HepG2 (cell line): ENCODE results near the gene REC114. TPM values are rescaled to one million over a fixed set of nuclear protein-coding genes. Genes with fewer than 3 reads are reported as not detected.

Experiments
- ATAC-seq: fragments of 200-7000 bp; cut with Tn5 transposase; 3 replicates; pipeline ENCODE4 v1.9.1; 2020; ENCODE audit warnings: mild to moderate bottlenecking, moderate library complexity
- BruUV-seq: library from RNA; stranded (reverse); fragments of 400-500 nt; replicated peaks from 2 replicates; lab custom pipeline; 2021; lab: Mats Ljungman, UMichigan
- CTCF ChIA-PET: fragments of 300-600 bp; formaldehyde crosslinking; extraction: SDS; loops from one replicate; lab custom pipeline; 2021; ENCODE audit warnings: low total read pairs, inconsistent platforms, low intra/inter-chr PET ratio; lab: Yijun Ruan, JAX
- POLR2A ChIA-PET: fragments of 350-600 bp; sonication (Branson Sonifier 250); formaldehyde crosslinking; loops from one replicate; lab custom pipeline; 2020; ENCODE audit warnings: antibody characterized with exemption, inconsistent platforms; lab: Yijun Ruan, JAX
- DNase-seq: peaks from one replicate; pipeline ENCODE4 v3.0.0-alpha.2; 2015; ENCODE audit warnings: low spot score
- FAIRE-seq: peaks from 3 replicates; lab custom pipeline; 2011; peaks lifted over from hg19 to GRCh38; lab: Jason Lieb, UNC
- H2AFZ ChIP-seq: one replicate; pipeline ENCODE4 v1.6.1; 2011; ENCODE audit warnings: low read length, inconsistent platforms
- H3K27ac ChIP-seq: fragments of 300-600 bp; 3 replicates; pipeline ENCODE4 v1.8.0; 2011; ENCODE audit warnings: mixed run types, mild to moderate bottlenecking, mixed read lengths, low read length, inconsistent platforms; ENCODE audit not compliant: insufficient read depth; ENCODE audit errors: extremely low read length
- H3K27me3 ChIP-seq, 2 experiments: fragments of 200-600 bp in 1 of 2; 2 replicates in 1 of 2; 3 replicates in 1 of 2; pipeline versions ENCODE4 v1.6.0 to v1.8.0; 2011; ENCODE audit warnings: low read length in 2 of 2, mild to moderate bottlenecking in 2 of 2, moderate library complexity in 2 of 2, inconsistent platforms in 1 of 2; ENCODE audit not compliant: insufficient read depth in 2 of 2, control insufficient read depth in 1 of 2
- H3K36me3 ChIP-seq, 2 experiments: fragments of 200-600 bp in 1 of 2; replicated peaks in 1 of 2; 2 replicates in 1 of 2; 3 replicates in 1 of 2; pipeline versions ENCODE4 v1.5.1 to v1.8.0; 2011; ENCODE audit warnings: low read length in 2 of 2, inconsistent platforms in 1 of 2; ENCODE audit not compliant: insufficient read depth in 2 of 2, control insufficient read depth in 1 of 2
- H3K4me1 ChIP-seq: 2 replicates; pipeline ENCODE4 v1.5.1; 2012; ENCODE audit warnings: low read length, inconsistent platforms; ENCODE audit not compliant: insufficient read depth
- H3K4me2 ChIP-seq: 2 replicates; pipeline ENCODE4 v1.6.0; 2011; ENCODE audit warnings: low read depth, low read length, inconsistent platforms
- H3K4me3 ChIP-seq, 3 experiments: fragments of 200-600 bp in 1 of 3; sonication (generic), shearing (Covaris generic) in 1 of 3; replicated peaks in 1 of 3; 2 replicates each; pipeline ENCODE4 v1.5.1; 2011 to 2016; ENCODE audit warnings: low read length in 3 of 3, inconsistent platforms in 2 of 3, low read depth in 2 of 3, mild to moderate bottlenecking in 2 of 3, control low read depth in 1 of 3, mixed read lengths in 1 of 3; ENCODE audit not compliant: insufficient read depth in 1 of 3
- H3K79me2 ChIP-seq: one replicate; pipeline ENCODE4 v1.6.1; 2011; ENCODE audit warnings: low read length, inconsistent platforms; ENCODE audit not compliant: insufficient read depth
- H3K9ac ChIP-seq: 2 replicates; pipeline ENCODE4 v1.6.0; 2011; ENCODE audit warnings: mild to moderate bottlenecking, low read depth, low read length, inconsistent platforms; ENCODE audit not compliant: insufficient read depth
- H3K9me3 ChIP-seq: 2 replicates; pipeline ENCODE4 v1.5.1; 2012; ENCODE audit warnings: mild to moderate bottlenecking, low read length
- H4K20me1 ChIP-seq: 2 replicates; pipeline ENCODE4 v1.6.0; 2011; ENCODE audit warnings: inconsistent platforms, mild to moderate bottlenecking, low read length, moderate library complexity; ENCODE audit not compliant: insufficient read depth
- DMAP1 ChIP-seq: IDR thresholded peaks from 2 replicates; pipeline ENCODE4 v1.6.1; 2016
- TCF12 ChIP-seq, 2 experiments: fragments of 450-650 bp in 1 of 2; sonication (generic) in 1 of 2; formaldehyde crosslinking in 1 of 2; IDR thresholded peaks; 2 replicates each; pipeline versions ENCODE4 v1.6.1 to v1.8.0; 2017 to 2022; ENCODE audit warnings: antibody characterized with exemption in 1 of 2, mild to moderate bottlenecking in 1 of 2, missing genetic modification reagents in 1 of 2, moderate library complexity in 1 of 2
- YY1 ChIP-seq: IDR thresholded peaks from 2 replicates; pipeline ENCODE4 v1.6.1; 2011; ENCODE audit warnings: low read length, low read depth, moderate library complexity, mild to moderate bottlenecking; ENCODE audit not compliant: insufficient read depth, insufficient replicate concordance
- ZNF17 ChIP-seq: sonication (generic); formaldehyde crosslinking; IDR thresholded peaks from 2 replicates; pipeline ENCODE4 v1.5.0; 2020; ENCODE audit warnings: mild to moderate bottlenecking, missing genetic modification reagents
- ZNF20 ChIP-seq: sonication (generic); formaldehyde crosslinking; IDR thresholded peaks from 2 replicates; pipeline ENCODE4 v1.4.0; 2020; ENCODE audit warnings: mild to moderate bottlenecking, moderate library complexity, missing genetic modification reagents
- ZNF513 ChIP-seq: sonication (generic); formaldehyde crosslinking; conservative IDR thresholded peaks from 2 replicates; pipeline ENCODE4 v1.5.0; 2020; ENCODE audit warnings: missing genetic modification reagents
- ZNF577 ChIP-seq: sonication (generic); formaldehyde crosslinking; IDR thresholded peaks from 2 replicates; pipeline ENCODE4 v1.4.0; 2020; ENCODE audit warnings: mild to moderate bottlenecking, low read depth, missing genetic modification reagents, borderline replicate concordance
- ZNF746 ChIP-seq: sonication (generic); formaldehyde crosslinking; IDR thresholded peaks from 2 replicates; pipeline ENCODE4 v1.8.0; 2022; ENCODE audit warnings: mild to moderate bottlenecking, missing genetic modification reagents
- ZSCAN29 ChIP-seq: sonication (generic); formaldehyde crosslinking; conservative IDR thresholded peaks from 2 replicates; pipeline ENCODE4 v1.4.0; 2020; ENCODE audit warnings: mild to moderate bottlenecking, missing genetic modification reagents
- WGBS: methylation state at CpG from one replicate; pipeline ENCODE4 v1.1.6; 2017; ENCODE audit warnings: low lambda C conversion rate; 5-methylcytosine and 5-hydroxymethylcytosine counted together
- in situ Hi-C: cut with HindIII; loops from 2 replicates; pipeline ENCODE4 v1.10.0; 2017; ENCODE audit warnings: low pct_unique_long_range_greater_than_20kb; ENCODE audit not compliant: extremely low pct_ligation_motif_present
- intact Hi-C: fragments of 100-400 bp; cut with micrococcal nuclease; formaldehyde crosslinking; loops from one replicate; pipeline ENCODE4 v1.10.0; 2022; ENCODE audit not compliant: unreplicated experiment
- polyA plus RNA-seq, 8 experiments: library from polyadenylated mRNA; depleted of rRNA in 3 of 8; stranded (reverse) in 7 of 8; unstranded in 1 of 8; fragments of >200 nt; fragmentation: Illumina TruSeq in 4 of 8; extraction: Trizol in 4 of 8; gene quantifications; 2 replicates each; pipeline versions ENCODE4 v1.2.1 to v1.2.3, GENCODE V29; 2011 to 2016; ENCODE audit warnings: low read depth in 4 of 8, missing spikeins in 1 of 8, mixed read lengths in 1 of 8; ENCODE audit not compliant: insufficient read depth in 1 of 8
- total RNA-seq, 5 experiments: library from RNA; depleted of rRNA; stranded (reverse); fragments of >200 nt; fragmentation: Illumina TruSeq; extraction: Trizol; gene quantifications; 2 replicates each; pipeline ENCODE4 v1.2.3, GENCODE V29; 2016; ENCODE audit warnings: low read depth in 1 of 5

The REC114 gene
- total and polyA plus RNA-seq, 2 of the 13 experiments (the other 11 are each of a cell fraction or from before 2014, with no cell fraction given): not detected

GRCh38 chr15:73596174-73596573 lies 153.2 kb downstream of the REC114 start:
- intact Hi-C loops (no loop called here), in situ Hi-C loops (no loop called here)
- Histone ChIP-seq H4K20me1 (peaks cover 12% of the 10 kb centered on the region), H3K79me2 (peaks cover 72% of the 10 kb centered on the region), H3K9me3 (no peaks in the 10 kb centered on the region), H3K36me3 (peaks cover 4 to 8% of the 10 kb centered on the region in 2 experiments; a peak in 3 of 5 replicates), H2AFZ (no peak overlapping the region), H3K9ac (no peak overlapping the region), H3K27ac (no peak overlapping the region), H3K4me2 (no peak overlapping the region), H3K4me1 (peaks cover 42% of the 10 kb centered on the region), H3K27me3 (no peaks in the 10 kb centered on the region), H3K4me3 (no peak overlapping the region)
- DNase-seq (no peak), FAIRE-seq (no peak), ATAC-seq (no peak)
- POLR2A ChIA-PET: no interaction called here
- no TSS peak for BruUV-seq
- 89% methylated on average over 1 of the region's 1 CpG for WGBS
- TF ChIP-seq YY1 (no peak), ZSCAN29 (no peak), ZNF577 (CRISPR knock-in tag) (no peak), ZNF17 (CRISPR knock-in tag) (no peak), ZNF513 (no peak), DMAP1 (CRISPR knock-in tag) (no peak), ZNF20 (CRISPR knock-in tag) (no peak), ZNF746 (CRISPR knock-in tag) (no peak), TCF12 (IDR thresholded peaks at IDR 0.05) (no peak), TCF12 (CRISPR knock-in tag; IDR thresholded peaks at IDR 0.05) (no peak)
- TF ChIP-seq, all 625 proteins: peak for 0
- CTCF ChIA-PET: no interaction called here
